ENCODE results near the gene SEMA3B. TPM values are rescaled to one million over a fixed set of nuclear protein-coding genes. Genes with fewer than 3 reads are reported as not detected.
"Not testable (repeated sequence)": the region's sequence is repeated elsewhere in the genome, so short reads cannot be mapped to it uniquely, and the experiment has no call there.

The SEMA3B gene
- total RNA-seq, 4 donors from 2014 or later, result 21.0 to 31.0 (median 26.5) TPM

DNA sequence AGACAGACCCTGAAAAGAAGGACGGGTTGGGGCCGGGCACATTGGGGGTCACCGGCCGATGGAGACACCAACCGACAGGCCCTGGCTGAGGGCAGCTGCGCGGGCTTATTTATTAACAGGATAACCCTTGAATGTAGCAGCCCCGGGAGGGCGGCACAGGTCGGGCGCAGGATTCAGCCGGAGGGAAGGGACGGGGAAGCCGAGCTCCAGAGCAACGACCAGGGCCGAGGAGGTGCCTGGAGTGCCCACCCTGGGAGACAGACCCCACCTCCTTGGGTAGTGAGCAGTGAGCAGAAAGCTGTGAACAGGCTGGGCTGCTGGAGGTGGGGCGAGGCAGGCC lies 7.8 kb downstream of the SEMA3B start:
- TF ChIP-seq, protein P1, sequence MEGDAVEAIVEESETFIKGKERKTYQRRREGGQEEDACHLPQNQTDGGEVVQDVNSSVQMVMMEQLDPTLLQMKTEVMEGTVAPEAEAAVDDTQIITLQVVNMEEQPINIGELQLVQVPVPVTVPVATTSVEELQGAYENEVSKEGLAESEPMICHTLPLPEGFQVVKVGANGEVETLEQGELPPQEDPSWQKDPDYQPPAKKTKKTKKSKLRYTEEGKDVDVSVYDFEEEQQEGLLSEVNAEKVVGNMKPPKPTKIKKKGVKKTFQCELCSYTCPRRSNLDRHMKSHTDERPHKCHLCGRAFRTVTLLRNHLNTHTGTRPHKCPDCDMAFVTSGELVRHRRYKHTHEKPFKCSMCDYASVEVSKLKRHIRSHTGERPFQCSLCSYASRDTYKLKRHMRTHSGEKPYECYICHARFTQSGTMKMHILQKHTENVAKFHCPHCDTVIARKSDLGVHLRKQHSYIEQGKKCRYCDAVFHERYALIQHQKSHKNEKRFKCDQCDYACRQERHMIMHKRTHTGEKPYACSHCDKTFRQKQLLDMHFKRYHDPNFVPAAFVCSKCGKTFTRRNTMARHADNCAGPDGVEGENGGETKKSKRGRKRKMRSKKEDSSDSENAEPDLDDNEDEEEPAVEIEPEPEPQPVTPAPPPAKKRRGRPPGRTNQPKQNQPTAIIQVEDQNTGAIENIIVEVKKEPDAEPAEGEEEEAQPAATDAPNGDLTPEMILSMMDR (IDR thresholded peaks at IDR 0.05), result no peak
- TF ChIP-seq POLR2A (IDR thresholded peaks at IDR 0.05), result no peak
- Histone ChIP-seq H3K4me3 (replicated peaks in 1 of 3) (no peak overlapping the region), H3K4me1 (peaks cover 9 to 23% of the 10 kb centered on the region in 2 donors), H3K36me3 (no peaks in the 10 kb centered on the region), H3K27me3 (no peaks in the 10 kb centered on the region), H3K27ac (no peak overlapping the region), H3K9me3 (no peaks in the 10 kb centered on the region)
- intact Hi-C loops (cut with DNase I), result no loop called here
- 82 to 84% methylated on average over 17 of the region's 17 CpGs for WGBS, 2 donors
- no peak for DNase-seq

DNA sequence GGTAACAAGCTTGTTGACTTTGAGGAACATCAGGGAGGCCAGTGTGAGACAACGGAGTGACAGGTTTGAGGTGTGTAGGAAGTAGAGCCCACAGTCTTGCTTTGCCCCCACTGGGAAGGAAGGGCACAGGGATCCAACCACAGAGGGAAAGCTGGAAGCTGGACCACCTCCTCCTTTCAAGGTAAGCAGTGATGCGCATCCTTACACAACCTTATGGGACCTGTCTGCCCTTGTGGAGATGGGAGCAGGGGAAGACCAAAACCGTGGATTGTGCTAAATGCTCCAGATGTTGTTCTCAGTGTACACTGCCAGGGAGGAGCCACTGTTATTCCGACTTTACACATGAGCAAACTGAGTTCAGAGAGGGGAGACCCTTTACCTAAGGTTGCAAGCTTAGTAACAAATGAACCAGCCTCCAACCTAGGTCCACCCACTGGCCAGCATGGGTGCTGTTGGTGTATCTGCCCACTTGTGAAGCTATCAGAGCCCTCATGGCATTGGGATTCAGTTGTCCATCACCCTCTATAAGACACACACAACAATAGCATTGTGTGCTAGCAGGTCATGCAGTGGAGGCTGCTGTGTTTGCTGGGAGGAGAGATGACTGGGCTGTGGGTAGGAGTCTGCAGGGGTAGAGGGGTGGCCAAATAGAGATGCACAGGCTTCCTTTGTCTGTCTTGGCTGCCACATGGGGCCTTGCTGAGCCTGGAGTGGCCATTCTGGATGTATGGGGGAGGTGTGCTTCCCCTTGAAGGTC lies 9.4 kb downstream of the SEMA3B start:
- intact Hi-C loops (cut with DNase I), result no loop called here
- H3K36me3 ChIP-seq, result no peaks in the 10 kb centered on the region
- no peak for TF ChIP-seq POLR2A (IDR thresholded peaks at IDR 0.05)
- TF ChIP-seq, protein P1 (IDR thresholded peaks at IDR 0.05), result no peak
- H3K9me3 ChIP-seq, result no peaks in the 10 kb centered on the region
- no peak for DNase-seq
- 77 to 91% methylated on average over 4 of the region's 4 CpGs for WGBS, 2 donors
- H3K27ac ChIP-seq, result no peak overlapping the region
- no peaks in the 10 kb centered on the region for H3K27me3 ChIP-seq
- H3K4me3 ChIP-seq (replicated peaks in 1 of 3), result no peak overlapping the region
- H3K4me1 ChIP-seq, result peaks cover 6 to 14% of the 10 kb centered on the region in 2 donors

DNA sequence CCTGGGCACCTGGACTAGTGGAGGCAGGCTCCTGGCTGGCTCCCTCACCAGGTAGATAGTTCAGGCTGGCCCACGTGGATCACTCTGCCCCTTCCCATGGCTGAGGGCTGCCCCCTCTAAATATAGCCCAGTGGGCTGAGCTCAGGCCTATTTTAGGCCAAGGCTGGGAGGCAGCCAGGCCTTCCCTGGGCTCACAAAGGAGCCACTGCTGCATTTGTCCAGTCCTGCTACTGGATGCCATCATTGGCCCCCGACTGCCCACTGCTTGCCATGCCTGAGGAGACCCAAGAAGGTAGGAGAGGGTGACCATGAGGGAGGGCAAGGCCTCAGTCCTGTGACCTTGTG lies 9.9 kb downstream of the SEMA3B start, which contains the start of gene LSMEM2:
Gene LSMEM2 (plus strand): TSS at position 208 of the 345 bp plus-strand sequence. CDS start 27 bp downstream, at position 235.
- Histone ChIP-seq H3K27me3 (no peaks in the 10 kb centered on the region), H3K4me1 (peaks cover under 1 to 8% of the 10 kb centered on the region in 2 donors), H3K9me3 (no peaks in the 10 kb centered on the region), H3K36me3 (no peaks in the 10 kb centered on the region), H3K27ac (no peak within 1 kb of the TSS), H3K4me3 (replicated peaks in 1 of 3) (no peak within 1 kb of the TSS)
- DNase-seq, result no peak
- intact Hi-C loops (cut with DNase I), result no loop called here
- TF ChIP-seq, protein P1 (IDR thresholded peaks at IDR 0.05), result no peak
- TF ChIP-seq POLR2A (IDR thresholded peaks at IDR 0.05), result no peak
- 89% methylated on average over 1 of the region's 2 CpGs; no CpG with 5 or more reads in 1 of the 2 donors for WGBS, 2 donors

DNA sequence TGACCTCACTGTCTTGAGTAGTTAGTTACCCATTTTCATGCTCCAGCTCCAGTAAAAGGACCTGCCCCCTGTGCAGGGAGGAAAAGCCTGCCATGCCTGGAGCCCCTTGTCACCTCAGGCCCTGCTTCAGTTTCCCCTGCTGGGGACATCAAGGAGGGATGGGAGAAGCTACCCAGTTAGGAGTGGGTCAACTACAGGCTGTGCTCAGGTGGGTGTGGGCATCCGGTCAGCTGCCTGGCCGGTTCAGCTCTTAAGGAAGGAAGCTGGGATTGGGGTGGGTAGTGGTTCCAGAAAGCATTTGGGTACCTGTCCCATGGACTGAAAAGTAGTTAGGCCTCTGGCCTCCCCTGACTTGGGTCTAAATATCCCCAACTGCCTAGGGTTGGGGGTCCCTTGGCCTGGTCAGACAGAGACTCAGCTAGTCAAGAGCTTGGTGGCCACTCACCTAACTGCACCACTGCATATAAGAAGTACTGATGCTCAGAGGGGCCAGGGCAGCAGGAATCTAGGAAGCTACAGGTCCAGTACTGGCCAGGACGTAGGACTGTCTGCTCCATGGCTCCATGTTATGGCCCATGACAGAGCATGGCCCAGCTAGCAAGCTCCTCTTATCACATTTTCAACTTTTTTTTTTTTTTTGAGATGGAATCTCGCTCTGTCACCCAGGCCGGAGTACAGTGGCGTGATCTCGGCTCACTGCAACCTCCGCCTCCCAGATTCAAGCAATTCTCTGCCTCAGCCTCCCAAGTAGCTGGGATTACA lies 10.5 kb downstream of the SEMA3B start:
- intact Hi-C loops (cut with DNase I), result no loop called here
- Histone ChIP-seq H3K4me1 (peaks cover 0 to 2% of the 10 kb centered on the region in 2 donors), H3K36me3 (no peaks in the 10 kb centered on the region), H3K9me3 (no peaks in the 10 kb centered on the region), H3K4me3 (replicated peaks in 1 of 3) (no peak overlapping the region), H3K27ac (no peak overlapping the region), H3K27me3 (no peaks in the 10 kb centered on the region)
- no peak for DNase-seq
- WGBS, 2 donors, result 86 to 88% methylated on average over 8 of the region's 8 CpGs
- TF ChIP-seq, protein P1 (IDR thresholded peaks at IDR 0.05), result no peak
- no peak for TF ChIP-seq POLR2A (IDR thresholded peaks at IDR 0.05)

DNA sequence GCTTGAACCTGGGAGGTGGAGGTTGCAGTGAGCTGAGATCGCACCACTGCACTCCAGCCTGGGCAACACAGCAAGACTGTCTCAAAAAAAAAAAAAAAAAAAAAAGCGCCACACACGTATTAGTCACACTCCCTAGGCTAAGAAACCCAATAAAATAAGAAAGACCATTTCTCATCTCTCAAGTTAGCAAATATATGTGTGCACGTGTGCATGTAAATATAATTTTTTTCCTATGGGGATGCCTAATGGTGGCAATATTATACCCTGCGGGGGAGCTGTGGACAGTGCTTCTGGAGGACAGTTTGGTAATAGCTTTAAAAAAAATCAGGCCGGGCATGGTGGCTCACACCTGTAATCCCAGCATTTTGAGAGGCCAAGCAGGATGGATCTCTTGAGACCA lies 15.2 kb downstream of the SEMA3B start:
- H3K4me1 ChIP-seq; intact Hi-C loops (cut with DNase I); H3K9me3 ChIP-seq; H3K27me3 ChIP-seq; H3K27ac ChIP-seq; H3K4me3 ChIP-seq (replicated peaks in 1 of 3); DNase-seq: not testable (repeated sequence)
- 89 to 90% methylated on average over 6 of the region's 6 CpGs for WGBS, 2 donors
- H3K36me3 ChIP-seq, result peaks cover 18 to 19% of the 10 kb centered on the region in 2 donors
